ENCODE measurements around the gene MVK.

MVK gene

GRCh38 chr12:109611223-109611622 is 37.6 kb downstream of the MVK start:
- DNase-seq, result no peak

GRCh38 chr12:109612003-109612402 is 38.4 kb downstream of the MVK start:
- DNase-seq, result no peak

GRCh38 chr12:109612975-109613502 is 39.4 kb downstream of the MVK start:
- DNase-seq, result no peak

- DNase-seq, result no peak
These were observed 40.3 kb downstream of the MVK start for GRCh38 chr12:109613649-109614455.

- no peak for DNase-seq
These were observed 42.1 kb downstream of the MVK start for GRCh38 chr12:109615556-109616229.

GRCh38 chr12:109617491-109617890 is 43.9 kb downstream of the MVK start:
- DNase-seq, result no peak

GRCh38 chr12:109618082-109618481 is 44.5 kb downstream of the MVK start:
- DNase-seq, result no peak

- DNase-seq, result no peak
These were observed 45.5 kb downstream of the MVK start for GRCh38 chr12:109619002-109619604.

- DNase-seq, result no peak
These were observed 47.7 kb downstream of the MVK start for GRCh38 chr12:109621211-109621694.

- DNase-seq, result no peak
These were observed 48.3 kb downstream of the MVK start for GRCh38 chr12:109621901-109622364.

GRCh38 chr12:109624467-109624866 is 50.9 kb downstream of the MVK start:
- no peak for DNase-seq

- no peak for DNase-seq
These were observed 51.6 kb downstream of the MVK start for GRCh38 chr12:109625131-109625559.

- no peak for DNase-seq
These were observed 52.3 kb downstream of the MVK start for GRCh38 chr12:109625749-109626377.

- DNase-seq, result no peak
These were observed 53.0 kb downstream of the MVK start for GRCh38 chr12:109626378-109627115.

- no peak for DNase-seq
These were observed 54.0 kb downstream of the MVK start for GRCh38 chr12:109627633-109628032.

GRCh38 chr12:109630107-109630506 is 56.5 kb downstream of the MVK start:
- DNase-seq, result no peak

GRCh38 chr12:109630815-109631214 is 57.2 kb downstream of the MVK start:
- no peak for DNase-seq

GRCh38 chr12:109631302-109631701 is 57.7 kb downstream of the MVK start:
- DNase-seq, result no peak

GRCh38 chr12:109631751-109632150 is 58.2 kb downstream of the MVK start:
- no peak for DNase-seq

GRCh38 chr12:109632342-109632741 is 58.7 kb downstream of the MVK start:
- DNase-seq, result no peak

GRCh38 chr12:109635717-109636116 is 62.1 kb downstream of the MVK start:
- no peak for DNase-seq

- DNase-seq, result no peak
These were observed 63.8 kb downstream of the MVK start for GRCh38 chr12:109637348-109637747.

All from CD4-positive, alpha-beta T cell treated with Interleukin-12 subunit alpha and Interleukin-12 subunit beta, for 1 hour (primary cell).